Central memory CD8-positive, alpha-beta T cell (primary cell): Measurements from ENCODE around the gene SPRED2.

Source experiments
- ATAC-seq: fragments of 150-1000 bp; cut with Tn5 transposase; replicated peaks from 2 replicates; pipeline ENCODE4 v1.10.0; 2022; ENCODE audit warnings: mild to moderate bottlenecking, moderate FRiP score, moderate number of reproducible peaks; ENCODE audit not compliant: poor library complexity, severe bottlenecking; ENCODE audit errors: extremely low read depth
- DNase-seq, 2 donors: peaks; one replicate each; pipeline ENCODE4 v3.0.0; 2021; ENCODE audit warnings: low spot score in 2 of 2
- H3K27ac Mint-ChIP-seq: one replicate; pipeline ENCODE4 v1.8.0; 2022; ENCODE audit warnings: low read depth, mild to moderate bottlenecking, moderate library complexity, mixed read lengths
- H3K27me3 Mint-ChIP-seq: one replicate; pipeline ENCODE4 v1.8.0; 2022; ENCODE audit warnings: mixed read lengths
- H3K36me3 Mint-ChIP-seq: one replicate; pipeline ENCODE4 v1.8.0; 2022; ENCODE audit warnings: mild to moderate bottlenecking, moderate library complexity, mixed read lengths; ENCODE audit not compliant: insufficient read depth
- H3K4me1 Mint-ChIP-seq: one replicate; pipeline ENCODE4 v1.8.0; 2022; ENCODE audit warnings: mixed read lengths
- H3K4me3 Mint-ChIP-seq: one replicate; pipeline ENCODE4 v1.8.0; 2022; ENCODE audit warnings: mild to moderate bottlenecking, moderate library complexity, mixed read lengths
- H3K9me3 Mint-ChIP-seq: one replicate; pipeline ENCODE4 v1.8.0; 2022; ENCODE audit warnings: mixed read lengths

Gene SPRED2

DNA sequence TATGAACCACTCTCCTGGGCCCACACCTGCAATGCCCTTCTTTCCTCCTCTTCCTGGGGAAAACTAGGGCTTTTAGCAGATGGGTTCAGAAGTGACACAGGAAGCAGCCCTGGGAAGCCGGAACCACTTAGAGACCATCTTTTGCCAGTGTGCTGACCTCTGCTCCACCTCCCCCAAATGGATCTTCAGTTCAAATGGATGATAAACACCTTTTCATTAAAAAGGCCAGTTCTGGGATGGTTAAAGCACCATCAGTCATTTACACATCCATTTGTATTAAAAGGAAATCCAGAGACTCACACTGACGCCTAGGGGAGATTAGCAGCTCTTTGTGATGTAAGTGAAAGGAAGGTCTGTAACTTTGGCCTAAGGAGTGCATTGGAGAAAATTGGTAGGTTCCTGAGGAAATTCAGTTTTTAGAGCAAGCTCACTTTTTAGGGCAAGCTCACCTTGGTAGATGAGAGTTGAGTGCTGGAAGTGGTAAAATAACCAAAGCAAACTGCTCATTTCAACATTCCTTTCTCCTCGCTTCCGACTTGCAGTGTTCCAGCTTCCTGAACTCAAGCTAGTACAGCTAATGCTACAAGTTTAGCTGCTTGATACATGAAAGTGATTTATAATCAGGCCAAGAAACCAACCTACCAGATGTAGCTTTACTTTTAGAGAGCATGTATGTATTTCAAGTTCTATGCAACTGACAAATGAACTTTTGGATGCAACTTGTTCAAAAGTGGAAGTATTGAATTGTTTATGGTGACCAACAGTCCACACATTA is 157.1 kb downstream of the SPRED2 start:
- DNase-seq (no peak), ATAC-seq (no peak)
- Mint-ChIP-seq H3K36me3 (peaks cover 27% of the 10 kb centered on the region), H3K4me3 (no peak overlapping the region), H3K27me3 (no peaks in the 10 kb centered on the region), H3K9me3 (no peaks in the 10 kb centered on the region), H3K27ac (no peak overlapping the region), H3K4me1 (peaks cover 12% of the 10 kb centered on the region)

DNA sequence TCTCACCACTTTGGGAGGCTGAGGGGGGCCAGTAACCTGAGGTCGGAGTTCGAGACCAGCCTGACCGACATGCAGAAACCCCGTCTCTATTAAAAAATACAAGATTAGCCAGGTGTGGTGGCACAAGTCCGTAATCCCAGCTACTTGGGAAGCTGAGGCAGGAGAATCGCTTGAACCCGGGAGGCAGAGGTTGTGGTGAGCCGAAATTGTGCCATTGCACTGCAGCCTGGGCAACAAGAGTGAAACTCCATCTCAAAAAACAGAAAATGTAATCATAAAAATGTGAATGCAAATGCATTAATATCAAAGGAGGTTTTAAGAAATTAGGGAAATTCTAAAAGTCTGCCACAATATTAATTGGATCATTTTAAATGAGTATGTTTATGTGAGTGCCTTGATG is 159.1 kb downstream of the SPRED2 start:
- H3K36me3 Mint-ChIP-seq: peaks cover 36% of the 10 kb centered on the region

GRCh38 chr2:65268957-65269356 is 163.4 kb downstream of the SPRED2 start:
- ATAC-seq: no peak
- Mint-ChIP-seq H3K27ac (no peak overlapping the region), H3K27me3 (no peaks in the 10 kb centered on the region)

More for the DNA sequence above, 159.1 kb downstream of the SPRED2 start:
- peaks cover 18% of the 10 kb centered on the region for H3K4me1 Mint-ChIP-seq
- no peak overlapping the region for H3K4me3 Mint-ChIP-seq
- H3K27ac Mint-ChIP-seq: no peak overlapping the region
- no peaks in the 10 kb centered on the region for H3K9me3 Mint-ChIP-seq
- H3K27me3 Mint-ChIP-seq: no peaks in the 10 kb centered on the region
- no peak for DNase-seq
- no peak for ATAC-seq

GRCh38 chr2:65267008-65267407 is 165.4 kb downstream of the SPRED2 start:
- H3K36me3 Mint-ChIP-seq: peaks cover 68% of the 10 kb centered on the region
- no peak for DNase-seq
- no peak overlapping the region for H3K4me3 Mint-ChIP-seq
- H3K9me3 Mint-ChIP-seq: no peaks in the 10 kb centered on the region
- ATAC-seq: no peak
- peak overlapping the region; percentile 1 for H3K27ac Mint-ChIP-seq
- H3K27me3 Mint-ChIP-seq: no peaks in the 10 kb centered on the region
- H3K4me1 Mint-ChIP-seq: peaks cover 32% of the 10 kb centered on the region

More at GRCh38 chr2:65268957-65269356, 163.4 kb downstream of the SPRED2 start:
- Mint-ChIP-seq H3K36me3 (peaks cover 62% of the 10 kb centered on the region), H3K9me3 (no peaks in the 10 kb centered on the region), H3K4me3 (no peak overlapping the region), H3K4me1 (peaks cover 32% of the 10 kb centered on the region)
- DNase-seq: no peak

GRCh38 chr2:65265671-65266045 is 166.7 kb downstream of the SPRED2 start:
- no peak for ATAC-seq
- peaks cover 38% of the 10 kb centered on the region for H3K4me1 Mint-ChIP-seq
- no peaks in the 10 kb centered on the region for H3K27me3 Mint-ChIP-seq
- H3K27ac Mint-ChIP-seq: peak overlapping the region; percentile 1
- H3K36me3 Mint-ChIP-seq: peaks cover 73% of the 10 kb centered on the region
- H3K4me3 Mint-ChIP-seq: no peak overlapping the region
- no peaks in the 10 kb centered on the region for H3K9me3 Mint-ChIP-seq
- no peak for DNase-seq

DNA sequence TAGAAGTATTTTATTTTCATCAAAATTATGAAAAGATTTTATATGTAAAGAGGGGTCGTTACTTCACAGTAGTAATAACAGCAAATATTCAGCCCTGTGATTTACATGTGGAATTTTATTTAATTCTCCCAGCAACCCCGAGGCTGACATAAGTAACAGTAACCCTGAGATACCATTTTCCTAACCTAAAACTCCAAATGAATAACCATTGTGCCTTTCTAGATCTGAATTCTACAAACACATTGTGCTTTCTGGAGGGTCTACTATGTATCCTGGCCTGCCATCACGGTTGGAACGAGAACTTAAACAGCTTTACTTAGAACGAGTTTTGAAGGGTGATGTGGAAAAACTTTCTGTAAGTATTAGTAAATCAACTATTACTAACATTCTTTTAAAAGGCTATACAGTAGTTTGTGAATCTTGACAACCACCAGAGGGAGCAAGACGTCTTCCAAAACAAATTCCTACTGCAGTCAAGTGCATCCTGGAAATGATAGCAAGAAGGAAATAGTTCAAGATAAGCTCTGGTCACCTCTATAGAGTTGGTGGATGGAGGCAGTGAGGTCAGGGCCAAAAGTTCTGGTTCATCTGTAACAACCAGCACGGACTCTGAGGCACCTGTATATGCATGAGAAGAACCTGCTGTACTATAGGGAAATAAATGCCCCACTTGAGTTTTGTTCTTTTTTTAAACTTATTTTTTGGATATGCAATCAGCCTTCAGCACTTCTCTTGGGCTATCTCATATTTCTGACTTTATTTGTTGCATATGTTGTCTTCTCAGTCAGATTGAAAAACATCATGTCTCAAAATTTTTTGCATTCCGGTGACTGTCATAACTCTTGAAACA is 167.4 kb downstream of the SPRED2 start:
- H3K36me3 Mint-ChIP-seq: peaks cover 73% of the 10 kb centered on the region
- no peak for DNase-seq

GRCh38 chr2:65263986-65264385 is 168.4 kb downstream of the SPRED2 start:
- Mint-ChIP-seq H3K36me3 (peaks cover 74% of the 10 kb centered on the region), H3K27me3 (no peaks in the 10 kb centered on the region)

More for the DNA sequence above, 167.4 kb downstream of the SPRED2 start:
- Mint-ChIP-seq H3K4me3 (no peak overlapping the region), H3K9me3 (no peaks in the 10 kb centered on the region), H3K27ac (peak overlapping the region; percentile 72), H3K27me3 (no peaks in the 10 kb centered on the region), H3K4me1 (peaks cover 38% of the 10 kb centered on the region)
- ATAC-seq: no peak

DNA sequence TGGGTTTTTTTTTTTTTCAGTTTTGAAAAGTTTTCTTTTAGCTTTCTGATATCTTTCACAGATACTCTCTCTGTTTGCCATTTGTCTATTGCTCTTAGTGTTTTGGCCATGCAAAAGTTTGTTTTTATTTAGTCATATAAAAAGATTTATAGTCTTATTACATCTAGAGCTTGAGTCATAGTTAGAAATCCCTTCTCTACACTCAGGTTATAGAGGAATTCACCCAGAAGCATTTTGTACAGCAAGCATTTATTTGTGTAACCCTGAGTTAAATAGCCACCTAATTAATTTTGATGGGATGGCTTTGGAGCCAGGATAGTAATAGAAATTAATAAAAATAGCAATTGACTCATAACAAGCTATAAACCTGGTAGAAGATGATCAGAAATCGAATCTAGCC is 169.1 kb downstream of the SPRED2 start:
- H3K36me3 Mint-ChIP-seq: peaks cover 77% of the 10 kb centered on the region
- peaks cover 33% of the 10 kb centered on the region for H3K4me1 Mint-ChIP-seq
- H3K4me3 Mint-ChIP-seq: no peak overlapping the region
- no peak for ATAC-seq
- no peaks in the 10 kb centered on the region for H3K27me3 Mint-ChIP-seq
- H3K27ac Mint-ChIP-seq: no peak overlapping the region
- H3K9me3 Mint-ChIP-seq: no peaks in the 10 kb centered on the region
- no peak for DNase-seq

More at GRCh38 chr2:65263986-65264385, 168.4 kb downstream of the SPRED2 start:
- peaks cover 33% of the 10 kb centered on the region for H3K4me1 Mint-ChIP-seq
- peak overlapping the region; percentile 72 for H3K27ac Mint-ChIP-seq
- DNase-seq (no peak), ATAC-seq (no peak)
- no peaks in the 10 kb centered on the region for H3K9me3 Mint-ChIP-seq
- no peak overlapping the region for H3K4me3 Mint-ChIP-seq

DNA sequence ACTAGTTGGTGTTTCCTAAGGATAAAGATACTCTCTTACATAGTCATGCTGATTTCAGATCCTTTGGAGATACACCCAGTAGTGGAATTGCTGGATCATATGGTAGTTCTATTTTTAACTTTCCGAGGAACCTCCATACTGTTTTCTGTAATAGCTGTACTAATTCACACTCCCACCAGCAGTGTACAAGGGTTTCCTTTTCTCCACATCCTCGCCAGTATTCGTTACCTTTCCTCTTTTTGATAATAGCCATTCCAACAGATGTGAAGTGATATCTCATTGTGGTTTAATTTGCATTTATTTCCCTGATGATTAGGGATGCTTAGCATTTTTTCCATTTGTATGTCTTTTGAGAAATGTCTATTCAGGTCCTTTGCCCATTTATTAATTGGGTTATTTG is 170.7 kb downstream of the SPRED2 start:
- Mint-ChIP-seq H3K36me3 (peaks cover 83% of the 10 kb centered on the region), H3K9me3 (no peaks in the 10 kb centered on the region), H3K27me3 (no peaks in the 10 kb centered on the region), H3K27ac (no peak overlapping the region), H3K4me1 (peaks cover 39% of the 10 kb centered on the region), H3K4me3 (no peak overlapping the region)
- DNase-seq (no peak), ATAC-seq (no peak)
